K562 (cell line): ENCODE results near the gene VARS1. TPM values are rescaled to one million over a fixed set of nuclear protein-coding genes. Genes with fewer than 3 reads are reported as not detected.

Source experiments
- ATAC-seq: fragments of 200-7000 bp; cut with Tn5 transposase; 3 replicates; pipeline ENCODE4 v1.9.1; 2020; ENCODE audit warnings: moderate library complexity
- BruUV-seq: library from RNA; stranded (reverse); fragments of 400-500 nt; replicated peaks from 2 replicates; lab custom pipeline; 2021; lab: Mats Ljungman, UMichigan
- CTCF ChIA-PET: fragments of 300-600 bp; formaldehyde crosslinking; extraction: SDS; loops from one replicate; lab custom pipeline; 2021; ENCODE audit warnings: low intra/inter-chr PET ratio; lab: Yijun Ruan, JAX
- POLR2A ChIA-PET: fragments of 300-600, 350-650 bp; sonication (Branson Sonifier 250); formaldehyde crosslinking; extraction: SDS; loops from one replicate; lab custom pipeline; 2021; ENCODE audit warnings: antibody characterized with exemption, inconsistent platforms; lab: Yijun Ruan, JAX
- DNase-seq, 4 experiments: peaks; one replicate each; pipeline versions ENCODE4 v3.0.0 to v3.0.0-alpha.2; 2011 to 2018; ENCODE audit warnings: low spot score in 3 of 4, mixed read lengths in 3 of 4; ENCODE audit errors: extremely low read depth in 1 of 4
- FAIRE-seq: peaks from 2 replicates; lab custom pipeline; 2011; peaks lifted over from hg19 to GRCh38; lab: Jason Lieb, UNC
- H2AFZ ChIP-seq: 2 replicates; pipeline ENCODE4 v1.6.0; 2011; ENCODE audit warnings: low read depth, low read length, control low read depth, inconsistent platforms
- H3K27ac ChIP-seq: fragments of 200-600 bp; 3 replicates; pipeline ENCODE4 v1.8.0; 2011; ENCODE audit warnings: low read depth, mild to moderate bottlenecking, control low read depth, inconsistent platforms, low read length, moderate library complexity, mixed read lengths; ENCODE audit errors: extremely low read depth
- H3K27me3 ChIP-seq, 2 experiments: fragments of 300-600 bp in 1 of 2; 2 replicates in 1 of 2; 3 replicates in 1 of 2; pipeline versions ENCODE4 v1.6.0 to v1.8.0; 2011; ENCODE audit warnings: inconsistent platforms in 2 of 2, low read length in 2 of 2, mild to moderate bottlenecking in 1 of 2, mixed read lengths in 1 of 2, moderate library complexity in 1 of 2; ENCODE audit not compliant: control insufficient read depth in 2 of 2, insufficient read depth in 2 of 2
- H3K36me3 ChIP-seq: fragments of 300-600 bp; 3 replicates; pipeline ENCODE4 v1.8.0; 2011; ENCODE audit warnings: mild to moderate bottlenecking, low read length, inconsistent platforms; ENCODE audit not compliant: control insufficient read depth, insufficient read depth
- H3K4me1 ChIP-seq, 2 experiments: fragments of 200-600 bp in 1 of 2; replicated peaks in 1 of 2; 2 replicates in 1 of 2; 3 replicates in 1 of 2; pipeline versions ENCODE4 v1.5.1 to v1.8.0; 2011; ENCODE audit warnings: inconsistent platforms in 2 of 2, low read length in 2 of 2, mild to moderate bottlenecking in 1 of 2, mixed read lengths in 1 of 2, moderate library complexity in 1 of 2; ENCODE audit not compliant: control insufficient read depth in 2 of 2, insufficient read depth in 2 of 2
- H3K4me2 ChIP-seq: 2 replicates; pipeline ENCODE4 v1.6.1; 2011; ENCODE audit warnings: low read length, control low read depth, inconsistent platforms, mixed read lengths; ENCODE audit not compliant: insufficient read depth
- H3K4me3 ChIP-seq: fragments of 200-600 bp; sonication (generic), shearing (Covaris generic); 2 replicates; pipeline ENCODE4 v1.5.1; 2016; ENCODE audit warnings: control low read depth, inconsistent platforms
- H3K79me2 ChIP-seq: fragments of 200-600 bp; 3 replicates; pipeline ENCODE4 v1.8.0; 2011; ENCODE audit warnings: low read length, inconsistent platforms; ENCODE audit not compliant: control insufficient read depth, insufficient read depth
- H3K9ac ChIP-seq, 2 experiments: 2 replicates each; pipeline versions ENCODE4 v1.6.0 to v1.6.1; 2011; ENCODE audit warnings: low read depth in 2 of 2, low read length in 2 of 2, control low read depth in 1 of 2, inconsistent platforms in 1 of 2, mild to moderate bottlenecking in 1 of 2, mixed read lengths in 1 of 2; ENCODE audit not compliant: insufficient read depth in 1 of 2
- H3K9me1 ChIP-seq: one replicate; pipeline ENCODE4 v1.6.0; 2011; ENCODE audit warnings: inconsistent platforms, mild to moderate bottlenecking, low read length, moderate library complexity; ENCODE audit not compliant: control insufficient read depth, insufficient read depth
- H3K9me3 ChIP-seq: replicated peaks from 2 replicates; pipeline ENCODE4 v1.5.1; 2011; ENCODE audit warnings: low read depth, low read length, inconsistent platforms; ENCODE audit not compliant: control insufficient read depth, insufficient read depth
- H4K20me1 ChIP-seq: replicated peaks from 2 replicates; pipeline ENCODE4 v1.6.1; 2011; ENCODE audit warnings: low read length, inconsistent platforms, mixed read lengths; ENCODE audit not compliant: control insufficient read depth, insufficient read depth
- CBX1 ChIP-seq: sonication (generic); IDR thresholded peaks from 2 replicates; pipeline ENCODE4 v1.6.1; 2016; ENCODE audit warnings: antibody characterized with exemption, low read depth, mild to moderate bottlenecking
- HINFP ChIP-seq: fragments of 450-650 bp; conservative IDR thresholded peaks from 2 replicates; pipeline ENCODE4 v1.6.1; 2016; ENCODE audit warnings: missing genetic modification characterization, low read depth, mild to moderate bottlenecking, control low read depth, missing compliant biosample characterization
- HNRNPL ChIP-seq: fragments of 200-400 bp; formaldehyde crosslinking; IDR thresholded peaks from 2 replicates; pipeline ENCODE4 v1.6.1; 2017; ENCODE audit warnings: low read depth, mild to moderate bottlenecking, low read length
- MBD2 ChIP-seq: sonication (generic); IDR thresholded peaks from 2 replicates; pipeline ENCODE4 v1.6.1; 2016; ENCODE audit warnings: low read depth, borderline replicate concordance
- PKNOX1 ChIP-seq: fragments of 450-650 bp; IDR thresholded peaks from 2 replicates; pipeline ENCODE4 v1.6.1; 2016
- SIRT6 ChIP-seq: IDR thresholded peaks from one replicate; pipeline ENCODE4 v1.6.1; 2012; ENCODE audit warnings: low read depth, mild to moderate bottlenecking, control low read depth, inconsistent platforms, low read length, moderate library complexity
- SNAPC5 ChIP-seq: fragments of 250-450 bp; sonication (Bioruptor Pico); IDR thresholded peaks from 2 replicates; pipeline ENCODE4 v1.8.0; 2021; ENCODE audit warnings: moderate library complexity, mild to moderate bottlenecking, inconsistent platforms
- SRSF3 ChIP-seq: fragments of 200-400 bp; formaldehyde crosslinking; IDR thresholded peaks from 2 replicates; pipeline ENCODE4 v1.6.1; 2016; ENCODE audit warnings: mild to moderate bottlenecking, low read length, moderate library complexity; ENCODE audit not compliant: insufficient read depth
- TCF15 ChIP-seq: fragments of 250-450 bp; sonication (Bioruptor Pico); IDR thresholded peaks from 2 replicates; pipeline ENCODE4 v1.8.0; 2022; ENCODE audit warnings: moderate library complexity, mild to moderate bottlenecking, inconsistent platforms
- ZNF23 ChIP-seq: fragments of 250-450 bp; sonication (Bioruptor Pico); IDR thresholded peaks from 2 replicates; pipeline ENCODE4 v1.4.0; 2020; ENCODE audit warnings: mild to moderate bottlenecking
- ZNF408 ChIP-seq: fragments of 250-450 bp; sonication (Bioruptor Pico); IDR thresholded peaks from 2 replicates; pipeline ENCODE4 v1.4.0; 2020; ENCODE audit warnings: low read depth, mild to moderate bottlenecking, moderate library complexity
- ZNF609 ChIP-seq: sonication (generic); formaldehyde crosslinking; IDR thresholded peaks from 2 replicates; pipeline ENCODE4 v1.8.1; 2023; ENCODE audit warnings: missing genetic modification reagents, mild to moderate bottlenecking, borderline replicate concordance
- ZNF707 ChIP-seq: fragments of 250-450 bp; sonication (Bioruptor Pico); conservative IDR thresholded peaks from 2 replicates; pipeline ENCODE4 v1.8.0; 2022; ENCODE audit warnings: inconsistent platforms, mild to moderate bottlenecking, moderate library complexity
- WGBS: fragments of 100-300 bp; shearing (Covaris generic); methylation state at CpG from one replicate; pipeline ENCODE4 v1.1.6; 2016; ENCODE audit warnings: low coverage, mixed read lengths; ENCODE audit not compliant: insufficient coverage; ENCODE audit errors: missing lambda C conversion rate; 5-methylcytosine and 5-hydroxymethylcytosine counted together
- in situ Hi-C: fragments of 300-500 bp; cut with MboI; formaldehyde crosslinking; loops from 4 replicates; pipeline ENCODE4 v1.15.0; 2018; ENCODE audit warnings: inconsistent platforms, mixed read lengths
- intact Hi-C: fragments of 100-400 bp; cut with micrococcal nuclease; formaldehyde crosslinking; loops from 2 replicates; pipeline ENCODE4 v1.14.2; 2022
- polyA plus RNA-seq, 8 experiments: library from polyadenylated mRNA; depleted of rRNA in 4 of 8; stranded (reverse) in 5 of 8; unstranded in 3 of 8; fragments of >200 nt; fragmentation: Nextera tagmentation in 2 of 8; fragmentation: Illumina TruSeq in 1 of 8; extraction: Ambion mirVana in 2 of 8; extraction: Trizol in 1 of 8; gene quantifications; 2 replicates each; pipeline versions ENCODE4 v1.2.1 to v1.2.3, GENCODE V29; 2011 to 2014; ENCODE audit warnings: inconsistent platforms in 1 of 8, missing spikeins in 1 of 8
- total RNA-seq, 7 experiments: library from RNA; depleted of rRNA in 6 of 7; stranded (reverse); fragments of >200 nt in 6 of 7; fragmentation: Illumina TruSeq in 2 of 7; extraction: Trizol in 2 of 7; gene quantifications; 2 replicates each; pipeline versions ENCODE4 v1.2.1 to v1.2.3, GENCODE V29; 2011 to 2021; ENCODE audit warnings: low replicate concordance in 1 of 7

VARS1 gene
- total and polyA plus RNA-seq, 9 of the 15 experiments (the other 6 are each of a cell fraction or from before 2014, with no cell fraction given): 2.9 to 488 (median 130) TPM

GRCh38 chr6:31780507-31781243 lies 14.9 kb downstream of the VARS1 start:
- Histone ChIP-seq H3K36me3 (peaks cover 83% of the 10 kb centered on the region; the same call in 2 of the 3 replicates), H2AFZ (no peak overlapping the region), H4K20me1 (no peaks in the 10 kb centered on the region), H3K4me1 (peaks cover 28 to 66% of the 10 kb centered on the region in 2 experiments), H3K4me3 (no peak overlapping the region), H3K27ac (no peak overlapping the region), H3K9me1 (peaks cover 6% of the 10 kb centered on the region), H3K27me3 (no peaks in the 10 kb centered on the region), H3K4me2 (no peak overlapping the region), H3K9me3 (no peaks in the 10 kb centered on the region), H3K9ac (peak overlapping the region in 1 of 2 experiments; percentile 26; a peak in 2 of 4 replicates), H3K79me2 (no peaks in the 10 kb centered on the region)
- no TSS peak for BruUV-seq
- FAIRE-seq: no peak
- in situ Hi-C loops (no loop called here), intact Hi-C loops (no loop called here)
- DNase-seq: no peak
- ATAC-seq: no peak
- POLR2A ChIA-PET: interaction anchor here (0.6 to 5.5 kb wide), 10 partner anchors 9 to 56 kb away, joined by 3 to 47 read pairs (median 4); partner anchors contain the start of genes HSPA1B, LSM2 and VARS1
- CTCF ChIA-PET: no interaction called here
- WGBS: 85% methylated on average over 20 of the region's 20 CpGs
- TF ChIP-seq CBX1 (no peak), ZNF707 (no peak), TCF15 (CRISPR knock-in tag) (no peak), SIRT6 (no peak), SRSF3 (no peak), HNRNPL (no peak), PKNOX1 (no peak), HINFP (tag) (no peak), ZNF609 (CRISPR knock-in tag) (no peak), MBD2 (no peak), ZNF408 (no peak), SNAPC5 (no peak), ZNF23 (CRISPR knock-in tag) (no peak)
